GM18870 (cell line): ENCODE results near the gene CTAG2.
"Not testable (repeated sequence)": the region's sequence is repeated elsewhere in the genome, so short reads cannot be mapped to it uniquely, and the experiment has no call there.

Source experiments
- ATAC-seq: cut with Tn5 transposase; IDR thresholded peaks from one replicate; pipeline ENCODE4 v1.9.1; 2021; ENCODE audit warnings: moderate library complexity; ENCODE audit not compliant: unreplicated experiment

CTAG2 gene

GRCh38 chrX:154649503-154650220 lies 3.7 kb downstream of the CTAG2 start:
- no peak for ATAC-seq

- ATAC-seq, result no peak
These were observed 4.4 kb downstream of the CTAG2 start for GRCh38 chrX:154648931-154649330.

- not testable (repeated sequence) for ATAC-seq
These were observed 7.5 kb downstream of the CTAG2 start for GRCh38 chrX:154645745-154646378.

DNA sequence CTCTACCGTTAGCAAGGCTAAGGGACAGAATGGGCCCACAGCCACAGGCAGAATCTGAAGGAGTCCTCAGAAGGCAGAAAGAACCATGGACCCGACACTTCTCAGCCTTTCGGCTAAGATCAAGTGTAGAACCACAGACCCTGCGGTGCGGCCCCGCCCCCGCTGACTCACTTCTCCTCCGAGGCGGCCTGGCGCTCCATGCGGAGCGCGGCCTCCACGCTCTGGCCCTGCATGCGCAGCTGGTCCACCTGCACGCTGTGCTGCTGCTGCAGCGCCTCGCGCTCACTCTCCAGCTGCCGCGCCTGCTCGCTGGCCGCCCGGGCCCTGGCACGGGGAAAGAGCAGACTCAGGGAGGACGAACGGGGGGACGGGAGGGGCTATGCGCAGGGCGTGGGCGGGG lies 9.7 kb downstream of the CTAG2 start:
- not testable (repeated sequence) for ATAC-seq

DNA sequence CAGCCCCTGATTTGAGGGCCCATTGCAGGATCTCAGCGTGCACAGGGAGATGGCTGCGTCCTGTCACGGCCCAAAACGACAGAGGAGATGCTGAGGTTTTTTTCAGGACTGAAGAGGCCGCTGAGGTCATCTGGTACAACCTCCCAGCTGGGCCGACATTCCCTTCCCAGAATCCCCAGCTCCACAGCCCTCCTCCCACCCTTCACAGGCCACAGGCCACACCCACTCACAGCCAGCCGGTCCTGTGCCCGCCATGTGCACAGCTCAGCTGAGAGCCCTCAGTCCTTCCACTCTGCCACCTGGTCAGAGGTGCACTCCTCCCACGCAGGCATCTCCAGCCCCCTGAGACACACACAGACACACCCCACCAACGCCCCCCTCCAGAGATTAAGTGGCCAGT lies 11.6 kb downstream of the CTAG2 start:
- not testable (repeated sequence) for ATAC-seq

- not testable (repeated sequence) for ATAC-seq
These were observed 19.7 kb downstream of the CTAG2 start for GRCh38 chrX:154633661-154634060.

- ATAC-seq, result not testable (repeated sequence)
These were observed 22.4 kb downstream of the CTAG2 start for GRCh38 chrX:154630949-154631348.

GRCh38 chrX:154628960-154629359 lies 24.4 kb downstream of the CTAG2 start:
- ATAC-seq, result not testable (repeated sequence)

DNA sequence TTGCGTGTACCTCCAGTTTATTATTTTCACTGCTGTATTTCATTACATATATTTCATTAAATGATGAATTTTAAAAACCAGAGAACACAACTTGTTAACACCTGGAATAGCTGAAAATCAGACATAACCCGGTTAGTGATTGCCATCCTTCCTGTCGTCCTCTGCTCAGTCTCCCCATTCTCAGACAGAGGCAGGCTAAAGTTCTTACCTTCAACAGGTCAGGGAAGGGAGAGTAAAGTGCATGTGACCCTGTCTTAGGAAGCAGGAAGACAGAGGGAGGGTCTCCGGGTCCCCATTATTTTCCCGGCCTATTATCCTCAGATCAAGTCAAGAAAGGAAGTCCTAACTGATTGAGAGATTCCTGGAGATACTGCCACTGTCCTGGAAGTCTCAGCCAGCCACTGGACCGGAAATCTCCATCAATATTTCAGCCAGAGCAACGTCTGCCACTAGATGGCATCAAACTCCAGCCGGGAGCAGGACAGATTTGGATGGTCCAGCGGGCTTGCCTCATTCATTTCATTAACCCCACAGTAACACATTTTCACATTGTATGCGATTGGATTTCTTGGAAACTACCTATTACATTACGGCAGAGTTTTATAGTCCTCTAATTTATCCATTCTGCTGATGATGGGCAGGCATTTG lies 32.5 kb downstream of the CTAG2 start:
- not testable (repeated sequence) for ATAC-seq

DNA sequence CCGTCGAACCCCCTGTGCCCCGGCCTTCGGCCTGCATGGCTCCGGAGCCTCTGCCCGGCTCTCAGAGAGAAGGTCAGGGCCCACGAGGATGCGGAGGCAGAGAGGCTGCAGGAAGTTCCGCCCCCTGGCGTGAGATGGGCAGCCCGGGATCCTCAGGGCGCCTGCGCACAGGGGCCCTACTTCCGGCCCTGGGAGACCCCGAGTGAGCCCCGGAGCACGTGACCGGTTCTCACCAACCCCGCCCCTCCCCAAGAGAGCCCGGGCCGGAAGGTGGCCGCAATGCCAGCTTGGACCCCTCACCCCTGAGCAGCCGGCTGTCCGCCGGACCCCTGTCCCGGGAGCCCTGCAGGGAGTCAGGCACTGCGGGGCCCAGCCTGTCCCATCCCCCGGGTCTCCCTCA lies 34.2 kb downstream of the CTAG2 start, which contains the start of gene CTAG1B:
Gene CTAG1B, minus strand, starts transcription at position 101 of the 400 bp plus-strand sequence. Its CDS starts 64 bp downstream, at position 37.
- not testable (repeated sequence) for ATAC-seq

DNA sequence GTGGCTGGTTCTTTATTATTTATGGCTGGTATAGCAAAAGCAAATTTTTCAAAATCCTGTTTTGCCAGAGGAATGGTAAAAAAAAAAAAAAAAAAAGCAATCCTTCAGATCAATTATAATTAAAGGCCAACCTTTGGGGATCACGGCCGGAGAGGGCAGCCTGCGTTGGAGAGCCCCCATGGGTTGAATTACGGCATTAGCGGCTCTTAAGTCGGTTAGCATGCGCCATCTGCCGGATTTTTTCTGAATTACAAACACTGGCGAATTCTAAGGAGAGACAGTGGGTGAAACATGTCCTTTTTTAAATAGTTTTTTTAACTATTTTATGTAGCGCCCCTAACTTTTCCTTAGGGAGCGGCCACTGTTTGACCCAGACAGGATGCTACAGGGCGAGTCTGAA lies 39.8 kb downstream of the CTAG2 start:
- not testable (repeated sequence) for ATAC-seq

DNA sequence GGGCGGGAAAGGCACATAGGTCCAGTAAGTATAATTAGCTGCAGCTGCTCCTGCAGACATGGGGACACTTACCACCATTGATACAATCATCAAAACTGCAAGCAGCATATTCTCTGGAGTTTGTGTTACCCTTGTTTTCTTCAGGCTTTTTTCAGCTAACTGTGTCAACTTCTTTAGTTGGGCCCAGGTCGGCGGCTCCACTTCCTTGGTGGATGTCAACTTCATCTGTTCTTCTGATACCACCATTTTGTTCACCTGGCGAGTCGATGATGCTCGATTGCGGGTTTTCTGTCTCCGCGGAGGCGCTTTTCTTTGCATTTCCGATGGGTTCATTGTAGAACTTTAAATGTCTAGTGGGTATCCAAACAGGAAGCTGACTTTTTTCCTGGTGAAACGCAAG lies 42.2 kb downstream of the CTAG2 start:
- not testable (repeated sequence) for ATAC-seq

DNA sequence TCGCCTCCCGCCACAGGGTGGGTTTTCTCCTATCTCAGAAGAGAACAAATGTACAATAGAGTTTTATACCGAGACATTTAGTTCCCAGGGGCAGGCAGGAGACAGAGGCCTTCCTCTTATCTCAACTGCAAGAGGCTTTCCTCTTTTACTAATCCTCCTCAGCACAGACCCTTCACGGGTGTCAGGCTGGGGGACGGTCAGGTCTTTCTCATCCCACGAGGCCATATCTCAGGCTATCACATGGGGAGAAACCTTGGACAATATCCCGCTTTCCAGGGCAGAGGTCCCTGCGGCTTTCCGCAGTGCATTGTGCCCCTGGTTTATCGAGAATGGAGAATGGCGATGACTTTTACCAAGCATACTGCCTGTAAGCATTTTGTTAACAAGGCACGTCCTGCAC lies 44.6 kb downstream of the CTAG2 start:
- ATAC-seq, result not testable (repeated sequence)

DNA sequence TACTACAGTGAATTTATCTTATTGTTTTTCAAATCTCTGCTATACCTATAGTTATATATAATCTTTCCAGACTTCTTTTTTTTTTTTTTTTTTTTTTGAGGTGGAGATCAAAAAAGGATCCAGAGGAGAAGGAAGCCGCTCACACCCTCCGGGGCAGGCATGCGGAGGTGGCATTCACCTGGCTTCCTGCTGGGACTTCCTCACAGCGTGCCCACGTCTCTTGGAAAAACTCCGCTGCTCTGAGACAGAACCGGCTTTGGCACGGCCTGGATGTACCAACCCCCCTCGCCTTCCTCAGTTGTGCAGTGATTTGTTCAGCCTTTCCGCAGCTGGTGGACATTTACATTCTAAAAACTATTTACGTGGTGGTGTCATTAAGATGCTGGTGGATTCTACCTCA lies 45.4 kb downstream of the CTAG2 start:
- not testable (repeated sequence) for ATAC-seq

DNA sequence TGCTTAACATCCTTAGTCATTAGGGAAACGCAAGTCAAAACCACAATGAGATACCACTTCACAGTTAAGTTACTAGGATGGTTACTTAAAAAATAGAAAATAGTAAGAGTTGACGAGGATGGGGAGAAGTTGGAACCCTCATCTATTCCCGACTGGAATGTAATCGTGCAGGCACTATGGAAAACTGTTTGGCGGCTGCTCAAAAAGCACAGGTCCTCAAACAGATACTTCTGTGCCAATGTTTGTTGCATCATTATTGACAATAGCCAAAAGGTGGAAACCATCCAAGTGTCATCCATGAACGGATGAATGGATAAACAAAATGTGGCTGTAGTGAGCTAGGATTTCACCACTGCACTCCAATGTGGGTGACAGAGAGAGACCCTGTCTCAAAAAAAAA lies 46.0 kb downstream of the CTAG2 start:
- no peak for ATAC-seq

- no peak for ATAC-seq
These were observed 47.8 kb downstream of the CTAG2 start for GRCh38 chrX:154605566-154605965.

- no peak for ATAC-seq
These were observed 49.6 kb downstream of the CTAG2 start for GRCh38 chrX:154603438-154604430.

- ATAC-seq, result no peak
These were observed 50.5 kb downstream of the CTAG2 start for GRCh38 chrX:154602766-154603437.

DNA sequence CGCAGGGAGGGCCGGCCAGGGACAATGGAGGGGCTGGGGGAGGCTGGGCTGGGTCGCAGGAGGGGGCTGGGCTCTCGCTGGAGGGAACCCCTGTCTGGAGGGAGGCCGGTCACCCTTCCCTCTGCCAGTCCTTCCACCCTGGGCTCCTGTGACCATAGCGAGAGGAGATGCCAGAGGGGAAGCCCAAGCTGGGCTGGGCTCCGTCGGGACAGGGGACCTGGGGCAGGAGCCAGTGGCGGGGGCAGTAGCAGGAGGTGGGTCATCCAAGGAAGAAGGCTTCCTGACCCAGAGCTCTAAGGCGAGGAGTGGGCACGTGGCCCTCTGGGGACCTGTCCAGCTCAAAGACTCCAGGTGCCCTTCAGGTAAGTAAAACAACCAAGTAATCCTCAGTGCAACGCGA lies 51.2 kb downstream of the CTAG2 start:
- no peak for ATAC-seq
